PC-3 (cell line): ENCODE data around the gene STUM.

ENCODE experiments used
- EZH2 ChIP-seq: fragments of 300-600 bp; sonication (generic); IDR thresholded peaks from one replicate; pipeline ENCODE4 v1.6.1; 2017; ENCODE audit warnings: antibody characterized with exemption, mild to moderate bottlenecking, low read length; ENCODE audit not compliant: unreplicated experiment
- TF ChIP-seq, protein P1 (sequence below): fragments of 300-600 bp; sonication (generic); conservative IDR thresholded peaks from 2 replicates; pipeline ENCODE4 v1.5.1; 2017; ENCODE audit warnings: antibody characterized with exemption, low read depth, mild to moderate bottlenecking, low read length

DNA sequence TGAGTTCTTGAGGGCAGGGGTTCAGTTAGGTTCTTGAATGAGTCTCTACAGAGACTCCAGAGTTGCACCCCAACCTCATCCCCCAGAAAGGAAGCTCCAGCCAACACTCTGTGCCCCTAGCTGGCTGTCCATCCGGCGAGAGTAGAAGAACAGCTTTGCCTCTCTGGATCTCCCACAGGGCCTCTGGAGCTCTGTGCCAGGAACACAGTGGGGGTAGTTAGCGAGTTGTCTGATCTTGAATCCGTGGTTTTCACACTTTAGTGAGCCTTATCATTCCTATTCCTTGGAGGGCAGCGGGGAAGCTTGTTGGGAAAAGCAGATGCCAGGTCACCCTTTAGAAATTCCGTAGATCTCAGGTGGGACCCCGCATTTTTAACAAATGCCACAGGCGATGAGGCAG, 45.0 kb downstream of the STUM start:
- TF ChIP-seq, protein P1, sequence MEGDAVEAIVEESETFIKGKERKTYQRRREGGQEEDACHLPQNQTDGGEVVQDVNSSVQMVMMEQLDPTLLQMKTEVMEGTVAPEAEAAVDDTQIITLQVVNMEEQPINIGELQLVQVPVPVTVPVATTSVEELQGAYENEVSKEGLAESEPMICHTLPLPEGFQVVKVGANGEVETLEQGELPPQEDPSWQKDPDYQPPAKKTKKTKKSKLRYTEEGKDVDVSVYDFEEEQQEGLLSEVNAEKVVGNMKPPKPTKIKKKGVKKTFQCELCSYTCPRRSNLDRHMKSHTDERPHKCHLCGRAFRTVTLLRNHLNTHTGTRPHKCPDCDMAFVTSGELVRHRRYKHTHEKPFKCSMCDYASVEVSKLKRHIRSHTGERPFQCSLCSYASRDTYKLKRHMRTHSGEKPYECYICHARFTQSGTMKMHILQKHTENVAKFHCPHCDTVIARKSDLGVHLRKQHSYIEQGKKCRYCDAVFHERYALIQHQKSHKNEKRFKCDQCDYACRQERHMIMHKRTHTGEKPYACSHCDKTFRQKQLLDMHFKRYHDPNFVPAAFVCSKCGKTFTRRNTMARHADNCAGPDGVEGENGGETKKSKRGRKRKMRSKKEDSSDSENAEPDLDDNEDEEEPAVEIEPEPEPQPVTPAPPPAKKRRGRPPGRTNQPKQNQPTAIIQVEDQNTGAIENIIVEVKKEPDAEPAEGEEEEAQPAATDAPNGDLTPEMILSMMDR = no peak
- no peak for TF ChIP-seq EZH2
